Measurements from ENCODE around the gene TREM1.
A peak's percentile ranks its signal among the peaks of the same experiment; 100 is the strongest.

TREM1 gene

GRCh38 chr6:41318654-41319565, 32.4 kb upstream of the TREM1 start:
- DNase-seq (ENCODE audit: low read depth, low spot score), result peak; percentile 17
- ChIA-PET CTCF (interaction anchor here (0.8 to 10.1 kb wide), 26 partner anchors 9 to 294 kb away, joined by 3 to 167 read pairs (median 4); partner anchors contain the start of gene NFYA), POLR2A (no interaction called here)
- TF ChIP-seq, protein P1, sequence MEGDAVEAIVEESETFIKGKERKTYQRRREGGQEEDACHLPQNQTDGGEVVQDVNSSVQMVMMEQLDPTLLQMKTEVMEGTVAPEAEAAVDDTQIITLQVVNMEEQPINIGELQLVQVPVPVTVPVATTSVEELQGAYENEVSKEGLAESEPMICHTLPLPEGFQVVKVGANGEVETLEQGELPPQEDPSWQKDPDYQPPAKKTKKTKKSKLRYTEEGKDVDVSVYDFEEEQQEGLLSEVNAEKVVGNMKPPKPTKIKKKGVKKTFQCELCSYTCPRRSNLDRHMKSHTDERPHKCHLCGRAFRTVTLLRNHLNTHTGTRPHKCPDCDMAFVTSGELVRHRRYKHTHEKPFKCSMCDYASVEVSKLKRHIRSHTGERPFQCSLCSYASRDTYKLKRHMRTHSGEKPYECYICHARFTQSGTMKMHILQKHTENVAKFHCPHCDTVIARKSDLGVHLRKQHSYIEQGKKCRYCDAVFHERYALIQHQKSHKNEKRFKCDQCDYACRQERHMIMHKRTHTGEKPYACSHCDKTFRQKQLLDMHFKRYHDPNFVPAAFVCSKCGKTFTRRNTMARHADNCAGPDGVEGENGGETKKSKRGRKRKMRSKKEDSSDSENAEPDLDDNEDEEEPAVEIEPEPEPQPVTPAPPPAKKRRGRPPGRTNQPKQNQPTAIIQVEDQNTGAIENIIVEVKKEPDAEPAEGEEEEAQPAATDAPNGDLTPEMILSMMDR (IDR thresholded peaks at IDR 0.05; ENCODE audit: insufficient read depth, low read length, missing control alignments), result peak; percentile 99
- H3K4me3 ChIP-seq (ENCODE audit: low read depth, low read length), result peak overlapping the region; percentile 51

GRCh38 chr6:41318261-41318653, 31.8 kb upstream of the TREM1 start:
- DNase-seq (ENCODE audit: low read depth, low spot score), result no peak
- POLR2A ChIA-PET, result no interaction called here
- peak overlapping the region; percentile 51; the same call in 1 of the 2 replicates for H3K4me3 ChIP-seq (ENCODE audit: low read depth, low read length)

DNA sequence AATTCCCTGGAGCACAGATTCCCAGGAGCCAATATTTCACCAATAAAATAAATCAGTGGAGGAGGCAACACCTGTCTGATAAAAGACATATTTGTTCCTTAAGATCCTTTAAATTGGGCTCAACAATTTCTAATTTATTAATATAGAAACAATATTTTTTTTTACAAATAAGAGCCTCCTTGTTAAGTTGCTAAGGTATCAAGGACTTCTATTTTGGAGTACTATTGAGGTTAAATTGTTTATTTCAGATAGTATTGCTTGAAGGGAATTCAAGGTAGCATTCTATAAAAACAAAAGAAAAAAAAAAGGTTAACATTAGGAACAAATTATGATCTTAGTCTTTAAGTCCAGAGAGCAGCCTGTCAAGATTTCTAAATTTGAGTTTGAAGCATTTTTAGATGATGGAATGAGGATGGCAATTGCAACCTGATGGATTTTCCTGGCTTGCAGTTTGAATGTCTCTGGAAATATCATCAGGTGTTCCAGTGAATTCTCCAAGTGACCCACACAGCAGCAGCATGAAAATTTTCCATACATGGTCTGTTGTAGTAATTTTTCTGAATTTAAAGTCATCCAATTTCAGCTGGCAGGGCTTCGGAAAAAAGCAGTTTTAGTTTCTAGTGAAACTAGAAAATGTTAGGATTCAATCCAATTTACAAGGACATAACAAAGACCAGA, 29.6 kb upstream of the TREM1 start:
- no peak overlapping the region for H3K4me3 ChIP-seq (ENCODE audit: low read depth, low read length)
- ChIA-PET POLR2A (no interaction called here), CTCF (interaction anchor here (1.2 to 10.1 kb wide), 2 partner anchors 8 to 223 kb away, joined by 4 to 167 read pairs; no protein-coding TSS in a partner anchor)
- no peak for DNase-seq (ENCODE audit: low read depth, low spot score)
- TF ChIP-seq, protein P1 (IDR thresholded peaks at IDR 0.05; ENCODE audit: insufficient read depth, low read length, missing control alignments), result no peak

More at GRCh38 chr6:41318261-41318653, 31.8 kb upstream of the TREM1 start:
- CTCF ChIA-PET, result interaction anchor here (0.8 to 10.1 kb wide), 14 partner anchors 10 to 293 kb away, joined by 3 to 167 read pairs (median 6); no protein-coding TSS in a partner anchor
- TF ChIP-seq, protein P1 (IDR thresholded peaks at IDR 0.05; ENCODE audit: insufficient read depth, low read length, missing control alignments), result no peak

GRCh38 chr6:41315203-41315602, 28.7 kb upstream of the TREM1 start:
- DNase-seq (ENCODE audit: low read depth, low spot score), result no peak
- ChIA-PET POLR2A (no interaction called here), CTCF (interaction anchor here (1.2 to 10.1 kb wide), 2 partner anchors 7 to 222 kb away, joined by 4 to 167 read pairs; no protein-coding TSS in a partner anchor)
- no peak overlapping the region for H3K4me3 ChIP-seq (ENCODE audit: low read depth, low read length)
- TF ChIP-seq, protein P1 (IDR thresholded peaks at IDR 0.05; ENCODE audit: insufficient read depth, low read length, missing control alignments), result no peak

DNA sequence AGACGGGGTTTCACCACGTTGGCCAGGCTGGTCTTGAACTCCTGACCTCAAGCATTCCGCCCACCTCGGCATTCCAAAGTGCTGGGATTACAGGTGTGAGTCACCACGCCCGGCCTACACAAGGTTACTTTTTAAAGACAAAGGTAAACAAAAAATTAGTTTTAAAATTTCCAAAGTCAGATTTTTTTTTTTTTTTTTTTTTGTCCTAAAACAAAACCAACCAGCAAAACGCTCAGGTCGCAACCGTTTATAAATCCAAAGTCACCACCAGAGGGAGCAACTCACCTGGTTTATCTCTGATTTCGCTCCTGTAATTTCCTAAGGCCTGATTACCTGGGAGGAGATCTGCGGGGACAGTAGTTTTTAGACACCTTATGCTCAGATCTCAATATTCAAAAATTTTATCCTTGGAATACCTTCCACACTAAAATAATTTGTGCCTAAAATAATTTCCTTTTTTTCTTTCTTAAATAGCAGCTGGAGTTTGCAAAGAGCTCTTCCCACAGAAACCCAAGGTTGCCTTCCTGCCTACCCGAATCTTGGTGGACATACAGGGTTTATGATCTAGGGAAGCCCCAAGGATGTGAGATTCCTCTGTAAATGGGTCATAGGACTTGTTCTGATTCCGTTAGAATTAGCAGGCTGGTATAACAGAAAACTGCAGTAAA, 19.8 kb upstream of the TREM1 start:
- CTCF ChIA-PET, result interaction anchor here (1.2 to 10.8 kb wide), 9 partner anchors 8 to 480 kb away, joined by 3 to 167 read pairs (median 8); no protein-coding TSS in a partner anchor
- POLR2A ChIA-PET, result no interaction called here
- no peak for DNase-seq (ENCODE audit: low read depth, low spot score)

More for the DNA sequence above, 19.8 kb upstream of the TREM1 start:
- TF ChIP-seq, protein P1 (IDR thresholded peaks at IDR 0.05; ENCODE audit: insufficient read depth, low read length, missing control alignments), result peak; percentile 42
- H3K4me3 ChIP-seq (ENCODE audit: low read depth, low read length), result no peak overlapping the region
